ENCODE results near the gene MYCBP2.

Gene MYCBP2

GRCh38 chr13:77190349-77190958 lies 136.4 kb downstream of the MYCBP2 start:
- no peak for DNase-seq

- DNase-seq = no peak
These were observed 141.2 kb downstream of the MYCBP2 start for GRCh38 chr13:77185721-77186120.

GRCh38 chr13:77184455-77184854 lies 142.4 kb downstream of the MYCBP2 start:
- peak; percentile 36 for DNase-seq

GRCh38 chr13:77180011-77180410 lies 146.9 kb downstream of the MYCBP2 start:
- no peak for DNase-seq

- no peak for DNase-seq
These were observed 149.2 kb downstream of the MYCBP2 start for GRCh38 chr13:77177646-77178045.

GRCh38 chr13:77176350-77176749 lies 150.5 kb downstream of the MYCBP2 start:
- no peak for DNase-seq

GRCh38 chr13:77172650-77173049 lies 154.2 kb downstream of the MYCBP2 start:
- no peak for DNase-seq

GRCh38 chr13:77171451-77171850 lies 155.4 kb downstream of the MYCBP2 start:
- DNase-seq = no peak

GRCh38 chr13:77168237-77168636 lies 158.7 kb downstream of the MYCBP2 start:
- DNase-seq = no peak

- DNase-seq = no peak
These were observed 176.2 kb downstream of the MYCBP2 start for GRCh38 chr13:77150651-77151050.

GRCh38 chr13:77143431-77143830 lies 183.5 kb downstream of the MYCBP2 start:
- DNase-seq = no peak

GRCh38 chr13:77139306-77139705 lies 187.6 kb downstream of the MYCBP2 start:
- DNase-seq = no peak

GRCh38 chr13:77138813-77139212 lies 188.1 kb downstream of the MYCBP2 start:
- no peak for DNase-seq

GRCh38 chr13:77136902-77137420 lies 189.9 kb downstream of the MYCBP2 start:
- no peak for DNase-seq

GRCh38 chr13:77124423-77124822 lies 202.5 kb downstream of the MYCBP2 start:
- DNase-seq = no peak

- DNase-seq = no peak
These were observed 208.8 kb downstream of the MYCBP2 start for GRCh38 chr13:77118134-77118533.

- no peak for DNase-seq
These were observed 212.6 kb downstream of the MYCBP2 start for GRCh38 chr13:77114271-77114670.

GRCh38 chr13:77113496-77113895 lies 213.4 kb downstream of the MYCBP2 start:
- no peak for DNase-seq

- no peak for DNase-seq
These were observed 221.8 kb downstream of the MYCBP2 start for GRCh38 chr13:77105051-77105450.

GRCh38 chr13:77099415-77099814 lies 227.5 kb downstream of the MYCBP2 start:
- no peak for DNase-seq

GRCh38 chr13:77095288-77095687 lies 231.6 kb downstream of the MYCBP2 start:
- DNase-seq = no peak

GRCh38 chr13:77094773-77095172 lies 232.1 kb downstream of the MYCBP2 start:
- DNase-seq = no peak

GRCh38 chr13:77093735-77094134 lies 233.2 kb downstream of the MYCBP2 start:
- no peak for DNase-seq

GRCh38 chr13:77084755-77085154 lies 242.1 kb downstream of the MYCBP2 start:
- DNase-seq = no peak

GRCh38 chr13:77079902-77080413 lies 246.9 kb downstream of the MYCBP2 start:
- no peak for DNase-seq
